Skin epidermis (tissue), 12 donors: Measurements from ENCODE around the gene ZNF672.
A peak's percentile ranks its signal among the peaks of the same experiment; 100 is the strongest.
"Not testable (repeated sequence)": the region's sequence is repeated elsewhere in the genome, so short reads cannot be mapped to it uniquely, and the experiment has no call there.

Source experiments
- H3K27ac ChIP-seq, 21 experiments: fragments of 200-600 bp; sonication (generic) in 11 of 21; one replicate each; pipeline ENCODE4 v1.5.0; 2020; ENCODE audit warnings: mild to moderate bottlenecking in 3 of 21, inconsistent platforms in 2 of 21, moderate library complexity in 2 of 21
- H3K4me3 ChIP-seq, 7 experiments: fragments of 200-600 bp; sonication (generic) in 2 of 7; one replicate each; pipeline ENCODE4 v1.5.0; 2020; ENCODE audit warnings: inconsistent platforms in 2 of 7, mild to moderate bottlenecking in 2 of 7, moderate library complexity in 1 of 7

The ZNF672 gene

DNA sequence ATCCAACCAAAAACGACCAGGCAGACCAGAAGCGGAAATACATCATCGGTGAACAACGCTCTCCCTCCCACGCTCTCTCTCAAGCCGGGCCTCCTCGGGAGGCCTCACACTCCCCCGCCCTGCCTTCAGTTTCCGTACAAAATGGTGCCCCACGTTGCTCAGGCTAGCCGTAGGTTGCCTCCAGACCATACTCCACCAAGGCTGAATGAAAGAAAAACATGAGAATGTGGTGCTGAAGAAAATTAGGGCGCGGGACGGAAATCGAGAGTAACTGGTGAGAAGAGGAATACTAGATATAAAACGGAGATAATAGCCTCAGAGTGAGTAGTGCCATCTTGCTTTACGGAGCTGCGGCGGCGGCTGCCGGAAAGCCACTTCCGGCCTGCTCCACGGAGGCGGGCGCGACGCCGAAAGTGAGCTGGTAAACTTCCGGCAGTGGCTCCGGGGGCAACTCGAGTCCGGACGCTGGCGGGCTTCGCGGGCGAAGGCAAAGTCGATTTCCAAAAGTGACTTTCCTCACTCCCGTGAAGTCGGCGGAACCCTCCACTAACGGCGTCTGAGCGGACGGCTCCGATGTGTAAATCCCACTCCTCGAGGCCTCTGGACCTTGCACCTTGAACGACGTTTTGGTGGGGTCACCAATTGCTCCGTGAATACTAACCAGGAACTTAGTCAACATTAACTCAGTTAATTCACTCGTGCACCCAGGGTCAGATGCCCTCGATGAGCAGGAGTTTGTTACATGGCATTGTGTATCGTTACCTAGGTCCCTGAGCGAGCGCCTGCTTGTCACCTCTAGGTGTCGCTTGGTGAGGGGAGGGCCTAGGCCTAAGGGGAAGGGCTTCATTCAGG, 11.9 kb upstream of the ZNF672 start, which contains the start of gene SH3BP5L:
TSS of gene SH3BP5L (minus strand) at position 7 of the 852 bp plus-strand sequence. CDS start 980 bp downstream, outside the sequence.
- peak within 1 kb of the TSS; percentile 67 to 90 (median 75) for H3K4me3 ChIP-seq
- H3K27ac ChIP-seq: peak within 1 kb of the TSS; percentile 86 to 99 (median 93)

DNA sequence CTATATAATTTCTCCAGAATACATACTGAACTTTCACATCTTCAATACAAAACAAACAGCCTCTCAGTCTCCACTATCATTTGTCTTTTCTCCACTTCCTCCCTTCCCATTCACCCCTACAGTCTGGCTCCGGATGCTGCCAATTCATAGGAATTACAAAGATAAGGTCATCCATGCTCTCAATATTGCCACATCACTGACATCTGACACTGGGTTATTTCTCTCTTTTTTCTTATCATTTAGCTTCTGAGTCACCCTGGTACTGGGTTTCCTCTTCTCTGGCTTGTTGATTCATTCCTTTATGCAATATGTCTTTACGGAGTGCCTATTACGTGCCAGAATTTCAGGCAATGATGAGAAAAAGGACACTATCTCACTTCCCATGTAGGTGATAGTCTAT, 9.2 kb upstream of the ZNF672 start:
- H3K4me3 ChIP-seq: no peak overlapping the region
- H3K27ac ChIP-seq: no peak overlapping the region

DNA sequence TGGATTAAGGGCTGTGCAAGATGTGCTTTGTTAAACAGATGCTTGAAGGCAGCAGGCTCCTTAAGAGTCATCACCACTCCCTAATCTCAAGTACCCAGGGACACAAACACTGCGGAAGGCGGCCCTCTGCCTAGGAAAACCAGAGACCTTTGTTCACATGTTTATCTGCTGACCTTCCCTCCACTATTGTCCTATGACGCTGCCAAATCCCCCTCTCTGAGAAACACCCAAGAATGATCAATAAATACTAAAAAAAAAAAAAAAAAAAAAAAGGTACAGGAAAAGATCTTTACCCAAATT, 7.4 kb upstream of the ZNF672 start:
- not testable (repeated sequence) for H3K4me3 ChIP-seq, H3K27ac ChIP-seq

DNA sequence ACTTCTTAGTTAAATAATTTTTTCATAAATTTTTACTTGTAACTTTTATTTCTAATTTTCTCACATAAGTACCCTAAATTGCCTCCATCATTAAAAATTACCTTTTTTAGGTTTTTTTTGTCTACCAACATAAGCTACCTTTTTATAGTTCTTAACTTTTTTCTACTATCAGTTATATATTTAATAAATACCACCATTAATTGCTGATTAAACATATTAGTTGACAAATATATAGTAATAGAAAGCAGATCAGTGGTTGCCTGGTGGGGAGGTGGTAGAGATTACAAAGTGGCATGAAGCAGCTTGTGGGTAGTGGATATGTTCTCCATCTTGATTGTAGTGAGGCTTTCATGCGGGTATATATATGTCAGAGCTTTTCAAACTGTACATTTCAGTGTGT, 6.2 kb upstream of the ZNF672 start:
- H3K27ac ChIP-seq: no peak overlapping the region
- H3K4me3 ChIP-seq: no peak overlapping the region

DNA sequence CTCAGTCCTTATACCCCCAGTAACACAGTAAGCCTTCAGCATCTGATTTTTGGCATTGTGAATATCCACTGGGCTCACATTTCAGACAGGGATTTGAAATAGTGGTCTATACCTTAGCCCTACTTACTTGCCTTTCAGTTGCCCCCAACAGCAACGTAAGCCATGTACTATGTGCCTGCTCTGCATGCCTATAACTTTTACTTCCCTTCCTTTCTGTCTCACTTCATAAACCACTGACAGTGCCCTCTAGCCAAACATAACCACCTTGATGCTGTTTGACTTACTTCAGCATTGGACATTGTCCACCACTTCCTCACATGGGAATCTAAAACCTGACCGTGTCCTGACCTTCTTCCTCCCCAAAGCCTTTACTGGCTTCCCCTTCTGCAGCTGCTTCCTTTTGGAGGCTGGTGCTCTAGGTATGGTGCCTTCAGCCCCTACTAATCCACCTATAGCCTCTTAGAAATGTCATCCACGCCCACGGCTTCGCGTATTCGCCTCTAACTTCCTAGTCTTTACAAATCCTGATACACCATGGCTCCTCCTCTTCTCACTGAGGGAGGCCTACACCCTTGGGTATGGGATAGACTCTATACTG, 3.6 kb upstream of the ZNF672 start:
- no peak overlapping the region for H3K4me3 ChIP-seq
- H3K27ac ChIP-seq: no peak overlapping the region

DNA sequence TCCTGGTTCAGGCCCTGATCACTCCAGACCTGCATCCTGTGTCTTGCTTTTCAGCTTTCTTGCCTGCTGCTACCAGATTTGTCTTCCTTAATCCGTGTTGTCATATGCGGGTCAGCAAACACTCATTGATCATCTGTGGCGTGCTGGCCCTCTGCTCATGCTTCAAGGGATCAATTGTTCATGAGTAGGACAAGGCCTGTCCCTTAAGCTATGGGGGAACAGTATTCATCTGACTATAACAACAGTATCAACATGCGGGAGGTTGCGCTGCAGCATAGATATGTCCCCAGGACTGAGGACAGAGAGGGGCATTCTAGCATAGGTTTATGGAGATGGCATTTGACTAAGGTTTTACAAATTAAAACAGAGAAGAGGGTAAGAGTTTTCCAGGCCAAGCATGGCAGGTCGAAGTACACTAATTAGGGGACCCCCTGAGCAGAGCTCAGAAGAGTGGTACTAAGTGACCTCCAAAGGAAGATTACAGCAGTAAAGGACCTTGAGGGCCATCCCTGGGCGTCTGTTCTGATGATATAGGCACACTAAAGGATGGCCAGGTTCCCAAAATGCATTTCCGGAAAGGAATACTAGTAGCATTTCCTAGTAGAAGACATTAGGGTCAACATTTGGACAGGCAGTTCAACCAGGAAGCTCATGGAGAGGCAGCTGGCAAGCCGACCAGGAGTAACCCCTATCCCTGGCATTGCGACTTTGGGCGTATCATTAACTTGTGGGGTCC, 811 bp upstream of the ZNF672 start:
- Histone ChIP-seq H3K27ac (peak overlapping the region; percentile 1 to 100 (median 99)), H3K4me3 (peak overlapping the region; percentile 69 to 99 (median 97))

DNA sequence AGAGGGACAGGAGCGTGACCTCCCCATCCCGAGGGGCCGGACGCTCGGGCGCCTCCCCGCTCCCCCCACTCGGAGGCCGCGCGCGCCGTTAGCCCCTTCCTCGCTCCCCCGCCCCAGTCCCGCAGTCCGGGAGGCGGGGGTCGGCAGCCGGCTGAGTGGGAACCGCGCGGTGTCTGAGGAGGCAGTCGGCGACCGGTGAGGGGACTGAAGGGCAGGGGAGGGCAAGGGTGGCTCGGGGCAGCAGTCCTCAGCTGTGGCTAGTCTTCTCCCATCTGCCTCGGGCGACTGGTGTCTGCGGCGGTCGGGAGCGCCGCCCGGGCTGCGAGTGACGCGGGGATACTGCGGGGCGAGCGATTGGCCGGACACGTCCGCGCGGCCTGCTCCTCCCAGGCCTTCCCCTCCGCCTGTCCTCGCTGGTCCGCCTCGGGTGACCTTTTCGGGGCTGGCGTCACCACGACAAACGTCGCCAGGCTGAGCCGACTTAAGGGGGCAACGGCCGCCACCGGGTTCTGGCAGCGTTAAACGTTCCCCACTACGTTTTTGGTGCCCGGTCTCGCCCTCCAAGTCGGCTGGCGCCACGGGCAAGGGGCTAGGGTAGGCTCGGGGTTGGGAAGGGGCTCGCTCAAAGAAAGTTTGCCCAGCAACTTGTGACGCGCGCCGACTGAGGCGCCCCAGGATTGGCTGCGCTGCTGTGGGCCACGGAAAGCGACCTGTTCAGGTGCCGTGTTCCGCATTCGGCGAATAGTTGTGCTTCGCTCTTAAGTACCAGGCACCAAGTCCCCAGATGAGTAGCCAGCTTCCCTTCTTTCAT, 538 bp downstream of the ZNF672 start:
- peak overlapping the region; percentile 95 to 100 (median 100) for H3K27ac ChIP-seq

DNA sequence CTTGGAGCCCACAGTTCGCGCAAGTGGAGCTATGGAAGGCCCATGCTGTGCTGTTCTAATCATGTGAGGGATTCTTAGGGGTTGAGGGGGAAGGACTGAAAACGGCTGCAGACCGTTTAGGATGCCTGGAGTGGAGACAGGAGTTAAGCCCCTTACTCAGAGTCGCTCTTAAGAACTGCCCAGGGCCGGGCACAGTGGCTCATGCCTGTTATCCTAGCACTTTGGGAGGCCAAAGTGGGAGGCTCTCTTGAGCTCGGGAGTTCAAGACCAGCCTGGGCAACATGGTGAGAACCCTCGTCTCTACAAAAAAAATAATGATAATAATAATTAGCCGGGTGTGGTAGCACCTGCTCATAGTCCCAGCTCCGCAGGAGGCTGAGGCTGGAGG, 1.1 kb downstream of the ZNF672 start:
- H3K27ac ChIP-seq: peak overlapping the region; percentile 95 to 100 (median 100)
- H3K4me3 ChIP-seq: peak overlapping the region; percentile 69 to 99 (median 97)

More for the DNA sequence above, 538 bp downstream of the ZNF672 start:
- peak overlapping the region; percentile 69 to 99 (median 97) for H3K4me3 ChIP-seq

DNA sequence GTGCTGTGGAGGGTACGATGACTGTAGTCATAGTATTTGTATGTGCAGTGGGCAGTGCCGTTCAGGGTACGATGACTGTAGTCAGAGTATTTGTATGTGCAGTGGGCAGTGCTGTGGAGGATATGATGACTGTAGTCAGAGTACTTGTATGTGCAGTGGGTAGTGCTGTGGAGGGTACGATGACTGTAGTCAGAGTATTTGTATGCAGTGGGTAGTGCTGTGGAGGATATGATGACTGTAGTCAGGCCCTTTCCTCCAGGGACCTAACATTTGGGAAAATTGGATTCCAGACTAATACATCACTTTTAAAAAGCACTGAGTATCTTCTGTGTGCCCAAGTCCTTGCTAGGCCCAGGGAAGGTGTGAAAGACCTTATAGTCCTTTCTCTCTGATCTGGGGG, 2.9 kb downstream of the ZNF672 start:
- H3K4me3 ChIP-seq: no peak overlapping the region
- peak overlapping the region in 3 of 21 experiments; percentile 61 to 83 (median 73) for H3K27ac ChIP-seq

DNA sequence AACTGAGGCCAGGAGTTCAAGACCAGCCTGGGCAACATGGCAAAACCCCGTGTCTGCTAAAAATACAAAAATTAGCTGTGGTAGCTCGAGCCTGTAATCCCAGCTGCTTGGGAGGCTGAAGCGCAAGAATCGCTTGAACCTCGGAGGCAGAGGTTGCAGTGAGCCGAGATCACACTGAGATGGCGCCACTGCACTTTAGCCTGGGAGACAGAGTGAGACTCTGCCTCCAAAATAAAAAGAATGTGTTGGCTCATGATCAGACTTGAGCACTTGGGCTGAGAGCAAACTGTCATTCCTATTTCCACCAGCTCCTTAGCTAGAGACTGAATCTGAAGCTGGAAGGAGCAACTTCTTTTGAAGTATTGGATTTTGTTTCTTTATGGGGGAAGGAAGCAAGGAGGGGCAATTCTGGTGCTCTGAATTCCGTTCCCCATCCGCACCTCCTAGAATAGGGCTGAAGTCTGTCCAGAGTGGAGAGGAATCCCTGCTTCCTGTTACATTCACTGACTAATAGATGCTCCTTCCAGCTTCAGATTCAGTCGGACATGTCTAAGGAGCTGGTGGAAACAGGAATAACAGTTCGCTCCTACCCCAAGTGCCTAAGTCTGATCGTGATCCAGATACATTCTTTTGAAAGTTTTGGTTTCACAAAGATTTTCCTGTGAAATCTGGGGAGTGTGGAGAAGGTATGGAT, 3.8 kb downstream of the ZNF672 start:
- no peak overlapping the region for H3K4me3 ChIP-seq
- peak overlapping the region in 19 of 21 experiments; percentile 21 to 83 (median 65) for H3K27ac ChIP-seq

DNA sequence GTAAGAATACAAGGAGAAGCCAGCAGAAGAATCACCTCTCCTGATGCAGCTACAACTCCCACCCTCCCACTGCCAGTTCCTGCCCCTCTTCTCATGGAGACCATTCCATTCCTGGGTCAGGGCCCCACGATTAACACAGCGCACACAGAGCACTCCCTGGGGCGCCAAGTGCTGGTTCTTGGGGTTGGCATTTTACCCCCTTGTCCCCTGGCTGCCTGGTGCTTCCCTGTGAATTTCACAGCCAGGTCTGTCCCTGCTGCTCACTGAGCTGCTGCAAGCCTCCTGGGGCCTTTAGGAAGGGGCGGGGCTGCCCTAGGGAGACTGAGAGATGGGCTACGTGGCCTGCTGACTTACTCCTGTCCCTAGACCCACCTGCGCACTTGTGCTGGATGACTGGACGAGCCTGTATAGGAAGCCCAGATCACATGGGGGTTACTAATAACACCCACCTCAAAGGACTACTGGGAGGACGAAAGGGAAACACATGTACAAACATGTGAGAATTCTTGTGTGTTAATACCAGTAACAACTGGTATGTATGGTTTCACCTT, 4.8 kb downstream of the ZNF672 start:
- Histone ChIP-seq H3K27ac (peak overlapping the region in 20 of 21 experiments; percentile 19 to 83 (median 64)), H3K4me3 (no peak overlapping the region)

DNA sequence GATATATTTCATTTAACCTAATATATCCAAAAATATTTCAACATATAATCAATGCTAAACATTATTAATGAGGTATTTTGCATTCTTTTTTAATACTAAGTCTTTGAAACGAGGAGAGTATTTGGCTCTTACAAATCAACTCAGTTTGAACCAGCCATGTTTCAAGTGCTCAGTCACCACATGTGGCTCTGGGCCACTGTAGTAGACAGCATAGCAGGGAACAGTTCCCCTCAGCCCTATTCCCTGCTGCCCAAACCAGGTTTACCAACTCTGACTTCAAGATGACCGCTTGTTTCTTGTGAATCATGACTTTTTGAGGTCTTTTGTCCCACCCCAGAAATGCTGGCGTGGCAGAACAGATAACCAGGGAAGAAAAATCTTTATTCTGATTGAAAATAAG, 5.7 kb downstream of the ZNF672 start:
- peak overlapping the region in 11 of 21 experiments; percentile 10 to 83 (median 70) for H3K27ac ChIP-seq
- H3K4me3 ChIP-seq: no peak overlapping the region

DNA sequence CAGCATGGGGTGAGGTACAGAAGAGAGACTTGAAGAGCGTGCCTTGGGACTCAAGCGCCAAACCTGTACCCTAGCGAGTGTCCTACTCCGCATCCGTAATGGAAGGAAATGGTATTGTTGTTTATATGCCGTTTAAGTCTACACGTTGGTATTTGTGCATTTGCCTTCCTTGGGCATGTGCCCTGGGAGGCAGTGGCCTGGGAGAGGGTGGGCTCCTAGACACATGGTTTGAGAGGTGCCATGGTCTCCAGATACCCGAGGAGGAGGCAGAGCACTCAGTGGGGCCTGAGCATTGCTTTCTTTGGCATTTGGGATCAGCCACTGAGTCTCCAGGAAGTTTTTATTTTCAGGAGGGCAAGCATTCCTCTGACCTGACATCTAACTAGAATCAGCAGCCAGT, 6.5 kb downstream of the ZNF672 start:
- H3K4me3 ChIP-seq: no peak overlapping the region
- no peak overlapping the region for H3K27ac ChIP-seq

DNA sequence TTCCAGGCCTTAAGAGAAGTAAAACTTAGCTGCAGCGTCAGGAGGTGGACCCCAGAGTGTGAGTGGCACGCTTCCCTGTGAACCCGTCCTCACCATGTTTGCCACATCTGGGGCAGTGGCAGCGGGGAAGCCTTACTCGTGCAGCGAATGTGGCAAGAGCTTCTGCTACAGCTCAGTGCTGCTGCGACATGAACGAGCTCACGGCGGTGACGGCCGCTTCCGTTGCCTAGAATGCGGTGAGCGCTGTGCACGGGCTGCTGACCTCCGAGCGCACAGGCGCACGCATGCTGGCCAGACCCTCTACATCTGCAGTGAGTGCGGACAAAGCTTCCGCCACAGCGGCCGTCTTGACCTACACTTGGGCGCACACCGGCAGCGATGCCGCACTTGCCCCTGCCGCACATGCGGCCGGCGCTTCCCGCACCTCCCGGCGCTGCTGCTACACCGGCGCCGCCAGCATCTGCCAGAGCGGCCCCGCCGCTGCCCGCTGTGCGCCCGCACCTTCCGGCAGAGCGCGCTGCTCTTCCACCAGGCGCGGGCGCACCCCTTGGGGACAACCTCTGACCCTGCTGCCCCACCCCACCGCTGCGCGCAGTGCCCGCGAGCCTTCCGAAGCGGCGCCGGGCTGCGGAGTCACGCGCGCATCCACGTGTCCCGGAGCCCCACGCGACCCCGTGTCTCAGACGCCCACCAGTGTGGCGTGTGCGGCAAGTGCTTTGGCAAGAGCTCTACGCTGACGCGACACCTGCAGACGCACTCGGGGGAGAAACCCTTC, 9.3 kb downstream of the ZNF672 start:
- Histone ChIP-seq H3K4me3 (no peak overlapping the region), H3K27ac (no peak overlapping the region)

DNA sequence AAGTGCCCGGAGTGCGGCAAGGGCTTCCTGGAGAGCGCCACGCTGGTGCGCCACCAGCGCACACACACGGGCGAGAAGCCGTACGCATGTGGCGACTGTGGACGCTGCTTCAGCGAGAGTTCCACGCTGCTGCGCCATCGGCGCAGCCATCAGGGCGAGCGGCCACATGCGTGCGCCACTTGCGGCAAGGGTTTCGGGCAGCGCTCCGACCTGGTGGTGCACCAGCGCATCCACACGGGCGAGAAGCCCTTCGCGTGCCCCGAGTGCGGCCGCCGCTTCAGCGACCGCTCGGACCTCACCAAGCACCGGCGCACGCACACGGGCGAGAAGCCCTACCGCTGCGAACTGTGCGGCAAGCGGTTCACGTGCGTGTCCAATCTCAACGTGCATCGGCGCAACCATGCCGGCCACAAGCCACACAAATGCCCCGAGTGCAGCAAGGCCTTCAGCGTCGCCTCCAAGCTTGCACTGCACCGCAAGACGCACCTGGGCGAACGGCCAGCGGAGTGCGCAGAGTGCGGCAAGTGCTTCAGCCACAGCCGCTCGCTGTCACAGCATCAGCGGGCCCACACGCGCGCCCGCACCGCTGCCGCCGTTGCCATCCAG, 10.0 kb downstream of the ZNF672 start:
- H3K4me3 ChIP-seq: no peak overlapping the region
- H3K27ac ChIP-seq: no peak overlapping the region

DNA sequence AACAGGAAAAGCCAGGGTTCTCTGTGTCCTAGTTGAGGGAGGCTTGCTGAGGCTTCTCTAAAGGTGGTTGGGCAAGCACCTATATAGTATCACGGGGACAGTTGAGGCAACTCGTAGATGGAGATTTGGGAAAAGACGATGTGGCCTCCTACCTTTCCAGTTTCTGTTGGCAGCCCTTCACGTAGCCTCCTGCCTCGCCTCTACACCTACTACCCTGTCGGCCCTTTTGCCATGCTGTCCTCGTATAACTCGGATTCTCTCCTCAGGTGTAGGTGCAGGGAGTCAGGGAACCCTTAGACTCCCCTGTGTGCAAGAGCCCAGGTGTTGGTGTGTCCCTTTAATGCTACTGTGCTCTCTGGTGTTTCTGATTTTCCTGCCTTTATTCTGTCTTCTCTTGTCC, 10.6 kb downstream of the ZNF672 start:
- H3K4me3 ChIP-seq: no peak overlapping the region
- H3K27ac ChIP-seq: no peak overlapping the region

DNA sequence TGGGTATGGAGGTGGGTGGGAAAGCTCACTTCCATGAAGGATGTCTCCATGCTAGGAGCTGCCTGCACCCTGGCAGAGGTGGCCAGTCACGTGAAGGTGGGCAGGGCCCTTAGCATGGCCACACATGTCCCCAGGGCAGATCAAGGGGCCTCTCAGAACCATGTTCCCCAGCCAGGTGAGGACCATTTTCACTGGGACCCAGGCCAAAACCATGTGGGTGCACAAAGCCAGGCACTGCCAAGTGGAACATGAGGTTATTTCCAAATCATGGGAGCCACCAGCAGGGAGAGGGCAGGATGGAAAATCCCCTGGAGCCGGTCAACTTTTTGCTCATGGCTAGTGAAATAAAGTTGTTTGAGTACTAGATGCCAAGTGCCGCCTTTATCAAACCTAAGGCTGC, 11.1 kb downstream of the ZNF672 start:
- H3K27ac ChIP-seq: no peak overlapping the region
- no peak overlapping the region for H3K4me3 ChIP-seq

DNA sequence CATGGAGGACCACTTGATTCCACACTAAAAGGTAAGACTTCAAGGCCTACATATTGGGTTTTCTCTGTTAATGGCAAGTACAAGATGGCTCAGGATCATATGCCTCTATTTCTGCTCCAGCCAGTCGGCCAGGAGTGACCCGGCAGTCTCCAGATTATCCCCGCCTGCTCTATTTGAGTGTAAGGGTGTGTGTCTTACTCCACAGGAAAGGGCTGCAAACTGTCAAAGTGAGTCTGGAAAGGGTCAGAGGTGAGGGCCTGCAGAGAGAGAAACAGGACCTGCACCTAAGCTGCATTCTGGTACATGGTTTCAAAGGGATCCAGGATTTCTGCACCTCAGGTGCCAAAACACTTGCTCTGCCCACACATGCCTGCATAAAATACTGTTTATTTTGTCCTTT, 11.6 kb downstream of the ZNF672 start:
- no peak overlapping the region for H3K4me3 ChIP-seq
- no peak overlapping the region for H3K27ac ChIP-seq
